Hepatocyte (in vitro differentiated cells): ENCODE measurements around the gene THAP12.

Experiments used
- EZH2 ChIP-seq: fragments of 200-600 bp; sonication (generic); IDR thresholded peaks from 2 replicates; pipeline ENCODE4 v1.6.1; 2016; ENCODE audit warnings: antibody characterized with exemption, mild to moderate bottlenecking, borderline replicate concordance
- TF ChIP-seq, protein P1 (sequence below): fragments of 200-600 bp; sonication (generic); IDR thresholded peaks from 2 replicates; pipeline ENCODE4 v1.5.1; 2016; ENCODE audit warnings: antibody characterized with exemption, mild to moderate bottlenecking; ENCODE audit not compliant: poor library complexity

DNA sequence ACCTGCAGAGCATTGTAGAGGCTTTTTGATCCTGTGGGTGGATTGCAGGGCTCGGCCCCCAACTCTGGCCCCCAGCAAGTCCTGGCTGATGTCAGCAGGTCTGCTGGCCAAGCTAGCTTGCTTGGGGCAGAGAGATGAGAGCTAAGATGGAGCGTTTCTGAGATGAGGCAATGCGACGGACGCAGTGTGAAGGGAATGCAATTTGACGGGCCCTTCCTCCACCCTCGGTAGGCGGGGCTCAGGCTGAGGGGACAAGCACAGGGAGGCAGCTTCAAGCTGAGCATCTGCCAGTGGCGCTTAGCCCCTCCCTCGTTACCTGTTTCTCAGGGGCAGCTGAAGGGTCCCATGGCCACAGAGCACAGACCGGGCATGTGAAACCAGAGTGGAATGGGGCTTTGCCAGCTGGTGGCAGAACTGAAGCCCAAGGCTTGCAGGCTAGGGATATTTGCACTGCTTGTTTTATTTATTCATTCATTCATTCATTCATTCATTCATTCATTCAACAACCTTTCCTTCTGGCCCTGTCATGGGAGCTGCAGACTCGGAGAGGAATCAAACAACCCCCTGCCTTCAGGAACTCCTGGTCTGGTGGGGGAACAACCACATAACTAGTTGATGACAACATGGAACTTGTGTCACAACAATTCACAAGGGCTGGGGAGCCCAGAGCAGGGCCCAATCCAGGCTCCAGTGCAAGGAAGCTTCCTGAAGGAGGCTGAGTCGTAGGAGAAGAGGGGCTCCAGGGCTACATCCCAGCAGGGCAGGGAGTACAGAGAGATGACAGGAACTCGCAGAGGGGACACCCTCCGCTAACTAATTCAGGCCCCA lies 66.8 kb downstream of the THAP12 start:
- TF ChIP-seq, protein P1, sequence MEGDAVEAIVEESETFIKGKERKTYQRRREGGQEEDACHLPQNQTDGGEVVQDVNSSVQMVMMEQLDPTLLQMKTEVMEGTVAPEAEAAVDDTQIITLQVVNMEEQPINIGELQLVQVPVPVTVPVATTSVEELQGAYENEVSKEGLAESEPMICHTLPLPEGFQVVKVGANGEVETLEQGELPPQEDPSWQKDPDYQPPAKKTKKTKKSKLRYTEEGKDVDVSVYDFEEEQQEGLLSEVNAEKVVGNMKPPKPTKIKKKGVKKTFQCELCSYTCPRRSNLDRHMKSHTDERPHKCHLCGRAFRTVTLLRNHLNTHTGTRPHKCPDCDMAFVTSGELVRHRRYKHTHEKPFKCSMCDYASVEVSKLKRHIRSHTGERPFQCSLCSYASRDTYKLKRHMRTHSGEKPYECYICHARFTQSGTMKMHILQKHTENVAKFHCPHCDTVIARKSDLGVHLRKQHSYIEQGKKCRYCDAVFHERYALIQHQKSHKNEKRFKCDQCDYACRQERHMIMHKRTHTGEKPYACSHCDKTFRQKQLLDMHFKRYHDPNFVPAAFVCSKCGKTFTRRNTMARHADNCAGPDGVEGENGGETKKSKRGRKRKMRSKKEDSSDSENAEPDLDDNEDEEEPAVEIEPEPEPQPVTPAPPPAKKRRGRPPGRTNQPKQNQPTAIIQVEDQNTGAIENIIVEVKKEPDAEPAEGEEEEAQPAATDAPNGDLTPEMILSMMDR, result no peak
- no peak for TF ChIP-seq EZH2
